AML-193 (cell line): ENCODE measurements around the gene FAM151B.
"Not testable (repeated sequence)": the region's sequence is repeated elsewhere in the genome, so short reads cannot be mapped to it uniquely, and the experiment has no call there.

ENCODE experiments used
- DNase-seq, 2 experiments: peaks; one replicate each; lab custom pipeline; 2025; lab: John Stamatoyannopoulos, UW

The FAM151B gene

GRCh38 chr5:80487829-80488721, at the start of gene FAM151B:
Gene FAM151B, plus strand, starts transcription at chr5:80488100. Its CDS starts 24 bp downstream, at chr5:80488124.
- DNase-seq: peak; percentile 42 to 43

- no peak for DNase-seq
These were observed 49.2 kb upstream of the FAM151B start for GRCh38 chr5:80438739-80439138.

GRCh38 chr5:80439213-80439612, 48.7 kb upstream of the FAM151B start:
- DNase-seq: no peak

- no peak for DNase-seq
These were observed 45.2 kb upstream of the FAM151B start for GRCh38 chr5:80442742-80443141.

GRCh38 chr5:80453366-80453765, 34.5 kb upstream of the FAM151B start:
- no peak for DNase-seq

- no peak for DNase-seq
These were observed 24.6 kb upstream of the FAM151B start for GRCh38 chr5:80463269-80463668.

- peak; percentile 90 to 92 for DNase-seq
These were observed 21.0 kb upstream of the FAM151B start for GRCh38 chr5:80466669-80467485.

GRCh38 chr5:80468131-80468530, 19.8 kb upstream of the FAM151B start:
- DNase-seq: peak; percentile 54 to 71

- DNase-seq: not testable (repeated sequence)
These were observed 17.3 kb upstream of the FAM151B start for GRCh38 chr5:80470631-80471030.

GRCh38 chr5:80474929-80475328, 13.0 kb upstream of the FAM151B start:
- DNase-seq: no peak

GRCh38 chr5:80479713-80480112, 8.2 kb upstream of the FAM151B start:
- DNase-seq: no peak

GRCh38 chr5:80480354-80480753, 7.5 kb upstream of the FAM151B start:
- DNase-seq: no peak

GRCh38 chr5:80481019-80481893, 6.6 kb upstream of the FAM151B start:
- peak; percentile 61 to 78 for DNase-seq

GRCh38 chr5:80482578-80482977, 5.3 kb upstream of the FAM151B start:
- DNase-seq: no peak

- DNase-seq: no peak
These were observed 4.2 kb upstream of the FAM151B start for GRCh38 chr5:80483636-80484232.

GRCh38 chr5:80487444-80487828, 464 bp upstream of the FAM151B start:
- DNase-seq: no peak

- DNase-seq: no peak
These were observed 3.4 kb downstream of the FAM151B start for GRCh38 chr5:80491296-80491695.

GRCh38 chr5:80492741-80493140, 4.8 kb downstream of the FAM151B start:
- DNase-seq: no peak

GRCh38 chr5:80493443-80493842, 5.5 kb downstream of the FAM151B start:
- DNase-seq: not testable (repeated sequence)

- DNase-seq: no peak
These were observed 8.0 kb downstream of the FAM151B start for GRCh38 chr5:80495891-80496290.

- peak; percentile 83 to 85 for DNase-seq
These were observed 14.9 kb downstream of the FAM151B start for GRCh38 chr5:80502800-80503199.
